Measurements from ENCODE around the gene PAAF1.
"Not testable (repeated sequence)": the region's sequence is repeated elsewhere in the genome, so short reads cannot be mapped to it uniquely, and the experiment has no call there.

PAAF1 gene

GRCh38 chr11:73929388-73929787 lies 52.6 kb downstream of the PAAF1 start:
- Mint-ChIP-seq H3K9me3 (no peaks in the 10 kb centered on the region), H3K27ac (no peak overlapping the region), H3K4me3 (no peak overlapping the region), H3K27me3 (ENCODE audit: low read depth) (no peaks in the 10 kb centered on the region), H3K36me3 (ENCODE audit: low read depth) (peaks cover 61% of the 10 kb centered on the region), H3K4me1 (no peaks in the 10 kb centered on the region)
- TF ChIP-seq CTCF (IDR thresholded peaks at IDR 0.05; ENCODE audit: unreplicated experiment in 3 of 3), result no peak

DNA sequence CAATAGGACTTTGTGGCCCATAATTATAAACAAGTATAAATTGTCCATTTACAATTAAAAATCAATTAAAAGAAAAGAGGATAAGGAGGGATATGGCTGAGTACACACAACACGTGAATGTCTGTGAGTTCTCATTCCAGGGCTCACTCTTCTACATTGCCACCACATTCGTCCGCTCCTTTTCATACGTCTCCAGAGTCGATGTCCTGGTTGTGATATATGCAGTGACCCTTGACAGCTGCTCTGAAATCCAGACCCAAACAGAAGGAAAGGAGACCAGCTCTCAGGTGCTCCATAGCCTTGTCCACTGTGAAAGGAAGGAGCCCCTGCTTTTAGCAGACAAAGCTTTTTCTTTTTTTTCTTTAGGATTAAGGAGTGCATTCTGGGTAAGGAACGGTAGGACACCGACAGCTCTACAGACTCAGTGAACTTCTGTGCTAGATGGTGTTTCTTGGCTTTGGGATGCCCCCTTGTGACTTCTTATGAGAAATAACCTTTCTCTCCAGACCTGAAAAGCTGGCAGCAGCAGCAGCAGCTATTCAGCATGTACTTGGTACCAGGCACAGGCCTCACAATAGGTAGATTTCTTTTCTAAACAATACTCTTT lies 54.3 kb downstream of the PAAF1 start:
- H3K27ac Mint-ChIP-seq, result no peak overlapping the region
- peak in 2 of 3 experiments; percentile 27 to 42 for TF ChIP-seq CTCF (IDR thresholded peaks at IDR 0.05; ENCODE audit: unreplicated experiment in 3 of 3)
- H3K4me1 Mint-ChIP-seq, result no peaks in the 10 kb centered on the region
- no peaks in the 10 kb centered on the region for H3K27me3 Mint-ChIP-seq (ENCODE audit: low read depth)
- H3K4me3 Mint-ChIP-seq, result no peak overlapping the region
- H3K36me3 Mint-ChIP-seq (ENCODE audit: low read depth), result peaks cover 62% of the 10 kb centered on the region
- peaks cover 3% of the 10 kb centered on the region for H3K9me3 Mint-ChIP-seq

DNA sequence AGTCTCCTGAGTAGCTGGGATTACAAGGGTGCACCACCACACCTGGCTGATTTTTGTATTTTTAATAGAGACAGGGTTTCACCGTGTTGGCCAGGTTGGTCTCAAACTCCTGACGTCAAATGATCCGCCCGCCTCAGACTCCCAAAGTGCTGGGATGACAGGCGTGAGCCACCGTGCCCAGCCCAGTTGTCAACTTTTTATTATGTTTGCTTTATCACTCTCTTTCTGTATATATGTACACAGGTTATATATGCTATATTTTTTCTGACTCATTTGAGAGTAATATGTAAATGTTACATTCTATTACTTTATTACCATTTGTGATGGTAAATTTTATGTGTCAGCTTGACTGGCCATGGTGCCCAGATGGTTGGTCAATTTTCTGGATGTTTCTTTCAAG lies 55.2 kb downstream of the PAAF1 start:
- Mint-ChIP-seq H3K4me3 (no peak overlapping the region), H3K4me1 (no peaks in the 10 kb centered on the region), H3K36me3 (ENCODE audit: low read depth) (peaks cover 59% of the 10 kb centered on the region), H3K27ac (no peak overlapping the region), H3K27me3 (ENCODE audit: low read depth) (no peaks in the 10 kb centered on the region), H3K9me3 (peaks cover 3% of the 10 kb centered on the region)
- TF ChIP-seq CTCF (IDR thresholded peaks at IDR 0.05; ENCODE audit: unreplicated experiment in 3 of 3), result no peak

DNA sequence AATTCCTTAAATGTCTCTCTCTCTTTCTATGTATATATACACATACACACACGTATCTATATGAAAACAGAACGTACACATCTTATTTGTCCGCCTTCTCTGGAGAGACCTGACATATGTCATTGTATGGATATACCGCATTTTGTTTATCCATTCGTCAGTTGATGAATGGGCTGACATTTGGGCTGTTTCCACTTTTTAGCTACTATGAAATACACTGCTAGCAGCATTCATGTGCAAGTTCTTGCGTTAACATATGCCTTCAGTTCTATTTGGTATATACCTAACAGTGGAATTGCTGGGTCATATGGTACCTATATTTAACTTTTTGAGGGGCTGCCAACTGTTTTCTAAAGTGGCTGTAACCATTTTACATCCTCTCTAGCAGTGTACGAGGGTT lies 56.0 kb downstream of the PAAF1 start:
- Mint-ChIP-seq H3K4me3 (no peak overlapping the region), H3K27me3 (ENCODE audit: low read depth) (no peaks in the 10 kb centered on the region), H3K36me3 (ENCODE audit: low read depth) (peaks cover 53% of the 10 kb centered on the region), H3K27ac (no peak overlapping the region), H3K9me3 (peaks cover 3% of the 10 kb centered on the region), H3K4me1 (no peaks in the 10 kb centered on the region)
- TF ChIP-seq CTCF (IDR thresholded peaks at IDR 0.05; ENCODE audit: unreplicated experiment in 3 of 3), result no peak

- H3K4me3 Mint-ChIP-seq; H3K4me1 Mint-ChIP-seq; H3K27me3 Mint-ChIP-seq (ENCODE audit: low read depth); H3K27ac Mint-ChIP-seq: not testable (repeated sequence)
- Mint-ChIP-seq H3K36me3 (ENCODE audit: low read depth) (peaks cover 60% of the 10 kb centered on the region), H3K9me3 (peaks cover 10% of the 10 kb centered on the region)
These were observed 59.2 kb downstream of the PAAF1 start for GRCh38 chr11:73936047-73936446.

DNA sequence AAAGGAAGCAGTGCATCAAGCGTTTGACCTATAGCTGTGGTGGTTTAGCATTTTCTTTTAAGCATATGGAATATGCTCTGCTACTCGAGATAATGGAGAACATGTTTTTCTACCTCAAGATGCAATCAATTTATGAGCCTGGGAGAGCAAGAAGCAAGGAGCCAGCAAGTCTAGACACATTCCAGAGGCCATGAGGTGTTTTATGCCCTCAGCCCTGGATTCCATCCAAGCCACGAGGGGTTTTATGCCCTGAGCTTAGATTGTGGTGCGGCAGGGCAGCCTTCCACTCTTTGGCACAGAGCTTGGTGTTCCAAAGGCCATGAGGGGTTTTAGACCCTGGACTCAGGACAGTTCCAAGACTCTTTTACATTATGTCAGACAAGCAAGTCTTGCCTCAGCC lies 62.3 kb downstream of the PAAF1 start:
- Mint-ChIP-seq H3K27ac (no peak overlapping the region), H3K9me3 (peaks cover 17% of the 10 kb centered on the region), H3K27me3 (ENCODE audit: low read depth) (no peaks in the 10 kb centered on the region), H3K4me3 (no peak overlapping the region), H3K4me1 (peaks cover 14% of the 10 kb centered on the region), H3K36me3 (ENCODE audit: low read depth) (peaks cover 43% of the 10 kb centered on the region)
- no peak for TF ChIP-seq CTCF (IDR thresholded peaks at IDR 0.05; ENCODE audit: unreplicated experiment in 3 of 3)
